H1 (cell line): Measurements from ENCODE around the gene ARHGAP4. TPM values are rescaled to one million over a fixed set of nuclear protein-coding genes. Genes with fewer than 3 reads are reported as not detected.

Experiments
- CTCF ChIA-PET: fragments of 300-600 bp; sonication (Branson Sonifier 250); formaldehyde crosslinking; loops from one replicate; lab custom pipeline; 2021; ENCODE audit not compliant: partially characterized antibody; lab: Charles Lee
- POLR2A ChIA-PET: fragments of 300-600 bp; sonication (Branson Sonifier 250); formaldehyde crosslinking; loops from one replicate; lab custom pipeline; 2021; ENCODE audit warnings: inconsistent platforms; ENCODE audit not compliant: partially characterized antibody; lab: Charles Lee
- DNase-seq, 2 experiments: peaks; one replicate each; pipeline versions ENCODE4 v3.0.0 to v3.0.0-alpha.2; 2010 to 2022; ENCODE audit warnings: low spot score in 2 of 2, low read depth in 1 of 2, mixed read lengths in 1 of 2
- FAIRE-seq: peaks from 2 replicates; lab custom pipeline; 2011; peaks lifted over from hg19 to GRCh38; lab: Jason Lieb, UNC
- H2AFZ ChIP-seq: 2 replicates; pipeline ENCODE4 v1.8.1; 2012; ENCODE audit warnings: low read length, inconsistent platforms
- H2AK5ac ChIP-seq: 2 replicates; pipeline ENCODE4 v1.6.1; 2013; ENCODE audit warnings: low read depth, low read length
- H2BK120ac ChIP-seq: replicated peaks from 2 replicates; pipeline ENCODE3; 2013; ENCODE audit warnings: low read depth, low read length, inconsistent platforms
- H2BK12ac ChIP-seq: 2 replicates; pipeline ENCODE4 v1.6.1; 2013; ENCODE audit warnings: low read depth, low read length
- H2BK15ac ChIP-seq: 2 replicates; pipeline ENCODE4 v1.6.1; 2013; ENCODE audit warnings: low read length
- H2BK20ac ChIP-seq: 2 replicates; pipeline ENCODE4 v1.6.1; 2013; ENCODE audit warnings: low read length
- H2BK5ac ChIP-seq: 2 replicates; pipeline ENCODE4 v1.6.1; 2013; ENCODE audit warnings: low read depth, low read length
- H3K14ac ChIP-seq: 2 replicates; pipeline ENCODE4 v1.6.1; 2013; ENCODE audit warnings: inconsistent platforms; ENCODE audit not compliant: insufficient read length
- H3K18ac ChIP-seq: 2 replicates; pipeline ENCODE4 v1.6.1; 2013; ENCODE audit warnings: low read length; ENCODE audit errors: extremely low read depth
- H3K23ac ChIP-seq: 2 replicates; pipeline ENCODE4 v1.6.1; 2013; ENCODE audit warnings: inconsistent platforms; ENCODE audit not compliant: insufficient read length
- H3K23me2 ChIP-seq: 2 replicates; pipeline ENCODE4 v1.6.1; 2013; ENCODE audit warnings: low read depth, low read length
- H3K27ac ChIP-seq: 2 replicates; pipeline ENCODE4 v1.6.1; 2011; ENCODE audit warnings: low read depth, low read length, inconsistent platforms
- H3K27me3 ChIP-seq, 4 experiments: replicated peaks in 1 of 4; 1 replicate in 1 of 4; 2 replicates in 3 of 4; pipeline versions ENCODE4 v1.6.1 to v1.8.1; 2011 to 2013; ENCODE audit warnings: low read length in 3 of 4, mild to moderate bottlenecking in 3 of 4, inconsistent platforms in 2 of 4, mixed read lengths in 2 of 4, moderate library complexity in 1 of 4; ENCODE audit not compliant: control insufficient read depth in 3 of 4, insufficient read depth in 3 of 4; ENCODE audit errors: extremely low read depth in 1 of 4
- H3K36me3 ChIP-seq, 4 experiments: 2 replicates each; pipeline versions ENCODE4 v1.6.1 to v1.8.1; 2011 to 2013; ENCODE audit warnings: mild to moderate bottlenecking in 4 of 4, low read length in 3 of 4, moderate library complexity in 2 of 4, control low read depth in 1 of 4, inconsistent platforms in 1 of 4; ENCODE audit not compliant: insufficient read depth in 4 of 4, control insufficient read depth in 2 of 4
- H3K4ac ChIP-seq: replicated peaks from 2 replicates; pipeline ENCODE3; 2013; ENCODE audit warnings: low read length, low read depth, mixed read lengths, inconsistent platforms; ENCODE audit not compliant: insufficient read length
- H3K4me1 ChIP-seq, 4 experiments: replicated peaks in 1 of 4; 1 replicate in 1 of 4; 2 replicates in 3 of 4; pipeline versions ENCODE4 v1.6.1 to v1.8.1; 2011 to 2013; ENCODE audit warnings: low read length in 3 of 4, inconsistent platforms in 2 of 4, mixed read lengths in 1 of 4; ENCODE audit not compliant: insufficient read depth in 4 of 4, control insufficient read depth in 3 of 4
- H3K4me2 ChIP-seq, 2 experiments: 2 replicates each; pipeline versions ENCODE4 v1.6.1 to v1.8.1; 2011 to 2013; ENCODE audit warnings: low read depth in 2 of 2, low read length in 2 of 2, control low read depth in 1 of 2, inconsistent platforms in 1 of 2, mild to moderate bottlenecking in 1 of 2; ENCODE audit not compliant: insufficient read depth in 1 of 2
- H3K4me3 ChIP-seq, 4 experiments: fragments of 200-600, 300-600 bp in 1 of 4; sonication (generic), shearing (Covaris generic), sonication (Bioruptor Twin) in 1 of 4; 2 replicates each; pipeline versions ENCODE4 v1.5.1 to v1.8.1; 2011 to 2016; ENCODE audit warnings: low read length in 4 of 4, low read depth in 3 of 4, control low read depth in 2 of 4, inconsistent platforms in 2 of 4, mild to moderate bottlenecking in 2 of 4, mixed read lengths in 1 of 4, moderate library complexity in 1 of 4; ENCODE audit not compliant: insufficient read depth in 2 of 4; ENCODE audit errors: extremely low read depth in 1 of 4
- H3K56ac ChIP-seq: replicated peaks from 2 replicates; pipeline ENCODE3; 2013; ENCODE audit warnings: low read depth, mild to moderate bottlenecking, mixed read lengths, low read length, inconsistent platforms; ENCODE audit not compliant: insufficient read length
- H3K79me1 ChIP-seq: 2 replicates; pipeline ENCODE4 v1.6.1; 2013; ENCODE audit warnings: low read depth, low read length, control low read depth
- H3K79me2 ChIP-seq, 2 experiments: 2 replicates each; pipeline versions ENCODE4 v1.6.1 to v1.8.1; 2012 to 2013; ENCODE audit warnings: low read length in 2 of 2, mild to moderate bottlenecking in 2 of 2, inconsistent platforms in 1 of 2; ENCODE audit not compliant: insufficient read depth in 2 of 2, control insufficient read depth in 1 of 2
- H3K9ac ChIP-seq, 4 experiments: replicated peaks in 1 of 4; 1 replicate in 1 of 4; 2 replicates in 3 of 4; pipeline versions ENCODE4 v1.6.1 to v1.8.1; 2011 to 2013; ENCODE audit warnings: low read depth in 3 of 4, low read length in 3 of 4, control low read depth in 2 of 4, mild to moderate bottlenecking in 2 of 4, moderate library complexity in 2 of 4, inconsistent platforms in 1 of 4; ENCODE audit errors: extremely low read depth in 1 of 4
- H3K9me3 ChIP-seq, 2 experiments: 2 replicates each; pipeline versions ENCODE4 v1.6.1 to v1.8.1; 2012 to 2013; ENCODE audit warnings: mild to moderate bottlenecking in 2 of 2, moderate library complexity in 2 of 2, control low read depth in 1 of 2, inconsistent platforms in 1 of 2, low read depth in 1 of 2, low read length in 1 of 2, mixed read lengths in 1 of 2; ENCODE audit not compliant: insufficient read depth in 2 of 2
- H4K20me1 ChIP-seq, 2 experiments: replicated peaks in 1 of 2; 2 replicates each; pipeline versions ENCODE3 to v1.8.1; 2011 to 2013; ENCODE audit warnings: inconsistent platforms in 2 of 2, low read length in 2 of 2, mild to moderate bottlenecking in 1 of 2; ENCODE audit not compliant: insufficient read depth in 2 of 2, control insufficient read depth in 1 of 2
- H4K5ac ChIP-seq: 2 replicates; pipeline ENCODE4 v1.6.1; 2013; ENCODE audit warnings: low read length, low read depth, mixed read lengths, inconsistent platforms; ENCODE audit not compliant: insufficient read length
- H4K8ac ChIP-seq: 2 replicates; pipeline ENCODE4 v1.8.0; 2013; ENCODE audit warnings: mild to moderate bottlenecking, moderate library complexity, low read length, inconsistent platforms; ENCODE audit not compliant: insufficient read depth; ENCODE audit errors: extremely low read depth
- H4K91ac ChIP-seq: replicated peaks from 2 replicates; pipeline ENCODE3; 2013; ENCODE audit warnings: low read length, mixed read lengths, inconsistent platforms; ENCODE audit not compliant: insufficient read length
- ASH2L ChIP-seq: fragments of 200-600, 300-600 bp; sonication (generic); IDR thresholded peaks from one replicate; pipeline ENCODE4 v1.7.1; 2017; ENCODE audit warnings: low read length
- CTCF ChIP-seq, 3 experiments: IDR thresholded peaks; 1 replicate in 2 of 3; 2 replicates in 1 of 3; pipeline versions ENCODE4 v1.5.1 to v1.6.1; 2011; ENCODE audit warnings: low read length in 3 of 3, mild to moderate bottlenecking in 3 of 3, inconsistent platforms in 2 of 3, low read depth in 1 of 3, moderate library complexity in 1 of 3; ENCODE audit not compliant: insufficient read depth in 1 of 3; ENCODE audit errors: control extremely low read depth in 1 of 3
- YY1 ChIP-seq: IDR thresholded peaks from 2 replicates; pipeline ENCODE4 v1.6.1; 2011; ENCODE audit warnings: low read depth, mild to moderate bottlenecking, low read length
- WGBS, 2 experiments: shearing (Covaris generic) in 1 of 2; methylation state at CpG; one replicate each; pipeline versions ENCODE4 v1.1.6 to v1.1.7; 2013 to 2015; ENCODE audit warnings: low lambda C conversion rate in 2 of 2, mixed read lengths in 2 of 2, inconsistent platforms in 1 of 2, low coverage in 1 of 2, missing lambda C conversion rate in 1 of 2; ENCODE audit not compliant: insufficient replicate concordance in 2 of 2, insufficient coverage in 1 of 2, insufficient read length in 1 of 2; ENCODE audit errors: extremely low coverage in 1 of 2, missing lambda C conversion rate in 1 of 2; 5-methylcytosine and 5-hydroxymethylcytosine counted together
- polyA plus RNA-seq, 7 experiments: library from polyadenylated mRNA; depleted of rRNA in 3 of 7; stranded (reverse) in 5 of 7; unstranded in 2 of 7; fragments of >200 nt in 5 of 7; fragments of 200-250 nt in 2 of 7; gene quantifications; 1 replicate in 5 of 7; 2 replicates in 1 of 7; 4 replicates in 1 of 7; pipeline versions ENCODE4 v1.2.1 to v1.2.3, GENCODE V29; 2011 to 2013; ENCODE audit warnings: missing spikeins in 2 of 7, mixed read lengths in 2 of 7
- total RNA-seq: library from RNA; stranded (reverse); fragmentation: NEBNext Ultra II Directional; extraction: Animal tissue kit (Norgen Biotek cat#: 25700); gene quantifications from 2 replicates; pipeline ENCODE4 v1.2.1, GENCODE V29; 2021

The ARHGAP4 gene
- total and polyA plus RNA-seq, 2 of the 8 experiments (the other 6 are each of a cell fraction or from before 2014, with no cell fraction given): 23.9 to 26.0 TPM

- H2AFZ ChIP-seq: no peak overlapping the region
- H3K9me3 ChIP-seq: no peaks in the 10 kb centered on the region
- ChIA-PET POLR2A (interaction anchor here (1.0 to 14.9 kb wide), 5 partner anchors 13 to 59 kb away, joined by 3 to 231 read pairs (median 9); partner anchors contain the start of genes HCFC1, NAA10 and RENBP), CTCF (interaction anchor here (0.8 to 19.6 kb wide), 11 partner anchors 11 to 487 kb away, joined by 3 to 272 read pairs (median 3); partner anchors contain the start of genes DNASE1L1 and RENBP)
- H2BK20ac ChIP-seq: no peak overlapping the region
- H3K79me1 ChIP-seq: no peaks in the 10 kb centered on the region; the same call in 1 of the 2 replicates
- H3K23me2 ChIP-seq: peaks cover 6% of the 10 kb centered on the region; the same call in 1 of the 2 replicates
- H2BK12ac ChIP-seq: no peak overlapping the region
- H3K9ac ChIP-seq: peak overlapping the region in 1 of 4 experiments; percentile 18; a peak in 1 of 7 replicates
- no peak overlapping the region for H3K23ac ChIP-seq
- H3K27ac ChIP-seq: no peak overlapping the region
- H3K4me1 ChIP-seq: peaks cover 3 to 7% (median 4%) of the 10 kb centered on the region in 4 experiments; a peak in 6 of 7 replicates
- no peak overlapping the region for H2AK5ac ChIP-seq
- peaks cover 0 to 2% of the 10 kb centered on the region in 2 experiments for H4K20me1 ChIP-seq
- no peak overlapping the region for H4K8ac ChIP-seq
- no peak overlapping the region for H4K91ac ChIP-seq
- no peaks in the 10 kb centered on the region for H3K27me3 ChIP-seq
- no peak overlapping the region for H3K4ac ChIP-seq
- no peak overlapping the region for H2BK120ac ChIP-seq
- FAIRE-seq: no peak
- no peak overlapping the region for H2BK5ac ChIP-seq
- no peak overlapping the region for H3K56ac ChIP-seq
- H3K14ac ChIP-seq: no peak overlapping the region
- no peak for DNase-seq
- peaks cover 0 to 3% of the 10 kb centered on the region in 2 experiments; a peak in 1 of 4 replicates for H3K79me2 ChIP-seq
- H4K5ac ChIP-seq: no peak overlapping the region
- no peak overlapping the region for H3K18ac ChIP-seq
- no peak overlapping the region for H3K4me3 ChIP-seq
- H3K36me3 ChIP-seq: 0 out of 8 replicates have a peak, but pooled peaks cover 0 to 2% (median 0%) of the 10 kb centered on the region in 4 experiments
- no peak overlapping the region for H3K4me2 ChIP-seq
- WGBS, 2 experiments: 92% methylated on average over 23 of the region's 40 CpGs; no CpG with 5 or more reads in 1 of the 2 experiments
- H2BK15ac ChIP-seq: no peak overlapping the region
- TF ChIP-seq CTCF (IDR thresholded peaks at IDR 0.05; ENCODE audit: control extremely low read depth in 1 of 3, insufficient read depth in 1 of 3, low read depth in 1 of 3, low read length in 3 of 3): no peak
- TF ChIP-seq ASH2L: no peak
- no peak for TF ChIP-seq YY1
Measured at GRCh38 chrX:153921511-153922446, 4.3 kb downstream of the ARHGAP4 start.
